EH (cell line): ENCODE data around the gene EPN2.

ENCODE experiments used
- DNase-seq: peaks from one replicate; pipeline ENCODE4 v3.0.0-alpha.2; 2015; ENCODE audit warnings: low read depth

EPN2 gene

DNA sequence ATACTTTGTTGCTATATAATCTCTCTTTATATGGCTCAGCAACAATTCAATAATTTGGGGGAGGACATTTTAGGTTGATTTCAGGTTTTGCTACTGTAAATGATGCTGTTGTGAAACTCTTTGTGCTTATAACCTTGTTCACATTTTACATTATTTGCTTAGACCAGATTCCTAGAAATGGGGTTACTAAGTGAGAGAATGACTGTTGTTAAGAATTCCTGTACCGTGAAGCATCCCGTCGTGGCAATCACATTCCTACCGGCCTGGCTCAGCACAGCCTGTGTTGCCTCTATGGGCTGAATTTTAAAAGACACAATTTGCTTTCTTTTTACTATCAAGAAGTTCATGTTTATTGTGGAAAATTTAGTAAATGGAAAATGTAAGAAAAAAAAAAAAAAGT is 94.0 kb downstream of the EPN2 start:
- peak; percentile 93 for DNase-seq

DNA sequence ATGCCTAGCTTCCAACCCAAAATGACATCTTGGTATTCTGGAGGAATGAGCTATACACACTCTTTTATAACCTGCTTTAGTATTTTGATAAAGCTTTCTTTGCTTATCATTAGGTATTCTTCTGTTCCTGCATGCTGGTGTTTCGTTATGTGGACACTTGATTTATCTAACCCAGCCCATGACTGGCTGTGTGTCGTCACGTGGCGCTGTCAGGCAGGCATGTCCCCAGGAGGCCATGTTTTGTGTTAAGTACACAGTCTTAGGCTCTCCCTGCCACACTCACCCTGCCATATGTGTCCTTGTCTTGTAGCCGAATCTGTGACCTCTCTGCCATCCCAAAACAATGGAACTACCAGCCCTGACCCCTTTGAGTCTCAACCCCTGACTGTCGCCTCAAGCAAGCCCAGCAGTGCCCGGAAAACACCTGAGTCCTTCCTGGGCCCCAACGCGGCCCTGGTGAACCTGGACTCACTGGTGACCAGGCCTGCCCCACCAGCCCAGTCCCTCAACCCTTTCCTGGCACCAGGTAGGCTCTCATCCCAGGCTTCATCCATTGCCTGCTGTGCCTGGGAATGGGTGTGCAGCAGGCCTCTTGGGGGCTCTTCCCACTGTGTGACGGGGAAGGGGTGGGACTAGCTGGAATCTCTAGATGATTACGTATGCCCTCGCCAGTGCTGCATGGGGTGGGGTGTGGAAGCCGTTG is 94.5 kb downstream of the EPN2 start:
- no peak for DNase-seq

DNA sequence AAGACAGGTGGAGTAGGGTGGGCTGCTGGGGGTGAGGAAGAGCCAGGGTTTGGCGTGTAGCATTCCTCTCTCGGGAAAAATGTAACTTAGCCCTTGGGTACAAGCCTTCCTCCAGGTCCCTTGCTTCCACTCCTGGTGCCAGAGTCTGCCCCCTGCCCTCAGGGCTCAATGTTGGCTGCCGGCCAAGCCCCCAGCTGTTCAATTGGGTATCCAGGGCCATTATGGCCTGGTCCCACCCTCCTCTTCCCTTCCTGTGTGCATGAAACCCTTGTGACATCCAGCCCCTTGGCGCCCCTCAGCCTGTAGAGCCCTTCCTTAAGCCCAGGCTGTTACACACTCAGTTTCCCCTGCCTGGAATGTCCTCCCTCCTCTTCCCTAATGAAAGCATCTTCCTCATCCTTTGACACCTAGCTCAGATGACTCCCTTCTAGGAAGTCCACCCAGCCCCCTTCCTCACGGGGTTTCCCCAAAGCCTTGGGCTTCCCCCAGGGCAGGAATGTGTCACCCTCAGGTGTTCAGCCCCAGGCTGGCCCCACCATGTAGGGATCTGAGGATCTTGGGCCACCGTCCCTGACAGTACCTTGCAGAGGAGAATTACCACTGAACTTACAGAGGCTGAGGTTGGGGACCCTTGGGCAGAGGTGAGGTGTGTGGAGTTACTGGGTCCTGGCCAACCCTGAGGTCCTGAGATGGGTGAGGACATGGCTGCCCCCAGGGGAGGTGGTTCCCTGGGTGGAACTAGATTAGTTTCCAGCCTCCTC is 95.4 kb downstream of the EPN2 start:
- peak; percentile 24 for DNase-seq

DNA sequence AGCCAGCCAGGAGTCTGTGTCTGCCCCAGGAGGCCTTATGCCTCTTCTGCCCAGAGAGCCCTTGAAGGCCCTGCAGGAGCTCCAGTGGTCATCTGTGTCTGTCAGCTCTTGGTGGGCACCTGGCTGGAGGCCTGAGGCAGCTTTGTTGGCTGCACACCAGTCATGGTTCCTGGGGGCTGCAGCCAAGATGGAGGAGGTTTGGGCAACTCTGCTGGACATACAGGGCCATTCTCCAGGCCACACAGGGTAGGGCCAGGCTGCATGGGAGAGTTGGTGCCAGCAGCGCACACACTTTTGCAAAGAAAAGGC is 95.9 kb downstream of the EPN2 start:
- DNase-seq, result no peak

DNA sequence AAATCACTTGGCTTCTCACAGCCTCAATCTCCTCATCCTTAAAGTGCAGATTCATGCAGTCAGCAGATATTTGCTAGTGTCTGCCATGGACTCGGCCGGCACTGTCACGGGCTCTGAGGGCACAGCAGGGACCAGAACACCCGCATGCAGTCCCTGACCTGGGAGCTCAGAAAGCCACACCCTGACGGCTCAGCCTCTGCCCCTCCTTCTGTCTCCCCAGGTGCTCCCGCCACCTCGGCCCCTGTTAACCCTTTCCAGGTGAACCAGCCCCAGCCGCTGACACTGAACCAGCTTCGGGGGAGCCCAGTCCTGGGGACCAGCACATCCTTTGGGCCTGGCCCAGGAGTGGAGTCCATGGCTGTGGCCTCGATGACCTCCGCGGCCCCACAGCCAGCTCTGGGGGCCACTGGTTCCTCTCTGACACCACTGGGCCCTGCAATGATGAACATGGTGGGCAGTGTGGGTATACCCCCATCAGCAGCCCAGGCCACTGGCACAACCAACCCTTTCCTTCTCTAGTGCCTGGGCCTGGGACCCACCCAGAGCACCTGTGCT is 96.6 kb downstream of the EPN2 start:
- DNase-seq, result no peak

DNA sequence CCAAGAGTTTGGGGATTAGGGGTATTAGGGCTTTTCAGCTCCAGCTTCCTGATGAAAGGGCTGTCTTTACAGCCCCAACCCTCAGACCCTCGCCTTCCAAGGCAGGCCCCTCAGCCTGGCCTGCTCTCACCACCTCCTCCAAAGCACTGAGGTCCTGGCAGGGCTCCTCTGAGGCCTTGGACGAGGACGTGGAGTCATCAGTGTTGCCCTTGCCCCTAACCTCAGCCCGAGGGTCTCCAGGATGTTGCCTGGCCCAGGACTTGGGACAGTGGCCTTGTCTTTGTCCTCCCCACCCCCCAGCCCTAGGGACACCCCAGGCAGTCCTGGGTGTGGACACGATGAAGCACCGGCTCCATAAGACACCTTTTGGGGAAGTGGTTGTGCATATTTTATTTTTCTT is 97.2 kb downstream of the EPN2 start:
- no peak for DNase-seq

DNA sequence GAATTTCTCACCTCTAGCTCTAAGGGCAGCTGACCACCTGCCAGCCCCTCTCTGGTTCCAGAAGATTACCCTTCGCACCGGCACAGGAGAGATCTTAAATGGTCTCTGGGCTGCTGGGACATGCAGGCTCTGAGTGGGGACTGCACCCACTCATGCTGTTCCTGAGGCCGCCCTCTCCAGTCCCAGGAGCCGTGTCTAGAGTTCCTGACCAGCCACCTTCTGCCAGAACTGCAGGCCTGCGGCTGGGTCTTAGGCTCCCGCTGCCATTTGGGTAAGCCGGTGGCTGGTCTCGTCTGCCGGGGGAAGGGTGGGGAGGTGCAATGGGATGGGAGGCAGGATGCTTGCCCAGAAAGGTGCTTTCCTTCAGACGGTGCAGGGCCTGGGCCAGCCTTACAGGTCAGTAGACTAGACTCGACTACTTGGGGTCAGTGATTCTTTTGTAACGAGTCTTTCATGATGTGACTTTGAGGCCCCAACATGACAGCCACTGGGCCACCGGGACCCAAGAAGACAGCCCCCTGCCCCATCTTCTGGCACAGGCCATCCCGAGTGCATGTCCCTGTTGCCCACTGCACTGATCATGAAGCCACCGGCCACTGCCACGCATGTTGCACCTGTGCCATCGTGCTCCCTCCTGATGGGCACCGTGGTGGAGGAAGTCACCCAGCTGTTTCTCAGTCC is 98.9 kb downstream of the EPN2 start:
- DNase-seq, result no peak

DNA sequence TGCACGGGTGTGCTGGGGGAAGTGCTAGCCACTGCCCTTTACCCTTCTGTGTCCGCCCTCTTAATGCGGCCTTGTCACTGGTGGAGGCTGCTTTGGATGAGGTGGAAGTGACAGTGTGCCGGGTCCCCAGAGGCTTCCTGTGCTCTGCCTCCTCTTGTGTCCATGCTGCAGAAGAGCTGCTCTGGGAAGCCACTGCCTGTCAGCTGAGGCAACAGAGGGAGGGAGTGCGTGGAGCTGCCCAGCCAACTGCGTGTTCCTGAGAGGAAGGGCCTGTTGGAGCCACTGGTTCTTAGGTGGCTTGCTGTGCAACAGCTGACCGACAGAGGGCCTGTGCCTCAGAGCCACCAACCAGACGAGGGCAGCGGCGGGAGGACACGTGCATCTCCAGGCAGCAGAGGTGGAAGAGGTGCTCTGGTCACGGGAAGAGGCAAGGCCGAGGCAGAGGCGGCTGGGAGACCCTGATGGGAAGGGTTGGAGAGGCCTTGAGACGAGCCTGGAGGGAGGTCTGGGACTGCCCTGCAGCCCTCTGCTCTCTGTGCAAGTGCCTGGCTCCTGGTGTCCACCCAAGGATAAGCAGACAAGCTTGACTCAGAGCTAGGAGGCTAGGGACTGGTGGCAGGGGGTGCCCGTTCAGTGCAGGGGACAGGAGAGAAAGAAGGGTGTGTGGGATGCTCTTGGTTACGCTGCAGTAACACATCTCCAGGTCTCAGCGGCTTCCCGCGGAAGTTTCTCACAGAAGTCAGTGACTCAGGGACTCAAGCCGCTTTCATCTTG is 100.0 kb downstream of the EPN2 start:
- no peak for DNase-seq

DNA sequence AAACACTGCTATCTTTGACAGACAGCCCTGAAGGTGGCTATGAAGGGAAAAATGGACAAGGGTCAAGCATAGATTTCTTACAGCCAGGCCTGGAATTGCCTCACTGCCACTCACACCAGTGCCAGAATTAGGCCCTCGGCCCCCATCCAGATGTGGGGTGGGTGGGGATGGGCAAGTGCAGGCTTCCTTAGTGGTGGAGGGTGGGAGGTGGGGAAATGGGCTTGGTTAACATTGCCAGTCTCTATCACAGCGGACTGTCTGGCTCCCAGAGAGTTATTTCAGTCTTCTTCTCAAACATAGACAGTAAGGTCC is 100.5 kb downstream of the EPN2 start:
- DNase-seq, result no peak

DNA sequence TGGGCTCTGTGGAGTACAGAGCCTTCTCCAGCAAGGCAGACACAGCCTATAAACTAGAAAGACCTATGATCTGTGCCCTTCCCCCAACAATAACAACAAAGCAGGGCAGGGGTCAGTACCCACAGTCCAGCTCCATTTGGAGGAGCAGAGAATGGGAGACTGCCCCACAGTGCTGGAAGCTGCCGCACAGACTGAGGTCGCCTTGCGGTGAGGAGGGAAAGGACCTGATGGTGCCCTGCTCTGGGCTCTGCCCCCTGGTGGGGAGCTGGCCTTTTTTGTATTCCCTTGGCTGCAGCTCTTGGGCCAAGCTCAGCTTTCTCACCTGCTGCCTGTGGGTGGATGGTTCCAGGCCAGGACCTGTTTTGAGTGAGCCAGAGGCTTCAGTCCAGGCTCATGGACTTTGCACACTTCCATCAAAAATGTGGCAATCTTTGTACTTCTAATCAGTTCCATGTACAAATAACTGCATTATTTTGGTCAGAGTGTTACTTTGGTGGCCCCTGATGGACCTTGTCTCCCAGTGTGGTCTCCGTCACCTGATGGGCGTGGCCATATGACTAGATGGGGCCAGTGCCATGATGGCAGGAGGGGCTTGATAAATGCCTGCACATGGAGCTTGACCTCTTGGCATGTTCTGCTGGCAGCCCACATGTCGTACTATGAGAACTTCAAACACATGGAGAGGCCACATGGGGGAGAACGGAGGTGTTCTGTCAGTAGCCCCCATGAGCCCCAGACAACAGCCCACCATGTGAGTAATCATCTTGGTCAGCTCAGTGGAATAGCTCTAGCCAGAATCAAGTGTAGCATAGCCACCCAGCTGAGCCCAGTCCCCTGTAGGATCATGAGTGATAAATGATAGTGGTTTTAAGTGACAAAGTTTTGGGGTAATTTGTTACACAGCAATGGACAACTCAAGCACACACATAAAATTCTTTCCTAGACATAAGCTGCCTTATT is 101.1 kb downstream of the EPN2 start:
- peak; percentile 44 for DNase-seq

DNA sequence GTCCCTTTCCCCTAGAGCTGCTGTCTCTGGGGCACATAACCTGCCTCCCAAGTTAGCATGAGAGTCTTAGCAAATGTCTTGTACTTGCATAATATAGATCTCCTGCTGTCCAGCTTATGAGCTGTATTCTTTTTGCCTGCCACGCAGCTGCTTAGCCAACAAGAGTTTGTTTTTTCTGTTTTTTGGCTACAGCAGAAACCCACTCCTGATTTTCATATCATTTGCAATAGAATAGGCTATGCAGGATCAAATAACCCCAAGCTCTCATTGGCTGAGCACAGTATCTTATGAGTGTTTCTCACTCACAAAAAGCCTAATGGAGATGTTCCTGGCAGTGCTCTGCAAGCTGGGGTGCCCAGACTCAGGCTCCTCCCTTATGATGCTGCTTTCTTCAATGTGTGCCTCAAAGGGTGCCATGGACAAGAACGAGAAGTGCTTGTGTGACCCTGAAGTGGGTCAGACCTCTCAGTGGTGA is 102.2 kb downstream of the EPN2 start:
- no peak for DNase-seq

DNA sequence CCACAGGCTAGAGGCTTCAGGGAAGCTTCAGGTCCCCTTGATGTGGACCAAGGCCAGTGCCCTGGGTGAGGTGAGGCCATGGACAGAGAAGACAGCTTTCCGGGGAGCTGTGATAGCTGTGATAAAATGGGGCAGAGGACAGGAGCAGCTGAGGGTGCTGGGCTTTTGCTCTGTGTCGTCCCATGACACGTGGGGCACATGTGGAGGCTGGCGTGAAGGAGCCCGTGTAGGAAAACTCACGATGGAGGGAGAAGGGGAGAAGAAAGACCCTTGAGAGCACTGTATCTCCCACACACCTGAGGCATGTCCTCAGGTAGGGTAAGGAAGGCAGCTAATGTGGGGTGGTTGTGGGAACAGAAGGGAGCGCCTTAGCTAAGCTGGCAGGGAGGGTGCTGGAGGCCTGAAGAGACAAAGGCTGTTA is 104.1 kb downstream of the EPN2 start:
- DNase-seq, result no peak

DNA sequence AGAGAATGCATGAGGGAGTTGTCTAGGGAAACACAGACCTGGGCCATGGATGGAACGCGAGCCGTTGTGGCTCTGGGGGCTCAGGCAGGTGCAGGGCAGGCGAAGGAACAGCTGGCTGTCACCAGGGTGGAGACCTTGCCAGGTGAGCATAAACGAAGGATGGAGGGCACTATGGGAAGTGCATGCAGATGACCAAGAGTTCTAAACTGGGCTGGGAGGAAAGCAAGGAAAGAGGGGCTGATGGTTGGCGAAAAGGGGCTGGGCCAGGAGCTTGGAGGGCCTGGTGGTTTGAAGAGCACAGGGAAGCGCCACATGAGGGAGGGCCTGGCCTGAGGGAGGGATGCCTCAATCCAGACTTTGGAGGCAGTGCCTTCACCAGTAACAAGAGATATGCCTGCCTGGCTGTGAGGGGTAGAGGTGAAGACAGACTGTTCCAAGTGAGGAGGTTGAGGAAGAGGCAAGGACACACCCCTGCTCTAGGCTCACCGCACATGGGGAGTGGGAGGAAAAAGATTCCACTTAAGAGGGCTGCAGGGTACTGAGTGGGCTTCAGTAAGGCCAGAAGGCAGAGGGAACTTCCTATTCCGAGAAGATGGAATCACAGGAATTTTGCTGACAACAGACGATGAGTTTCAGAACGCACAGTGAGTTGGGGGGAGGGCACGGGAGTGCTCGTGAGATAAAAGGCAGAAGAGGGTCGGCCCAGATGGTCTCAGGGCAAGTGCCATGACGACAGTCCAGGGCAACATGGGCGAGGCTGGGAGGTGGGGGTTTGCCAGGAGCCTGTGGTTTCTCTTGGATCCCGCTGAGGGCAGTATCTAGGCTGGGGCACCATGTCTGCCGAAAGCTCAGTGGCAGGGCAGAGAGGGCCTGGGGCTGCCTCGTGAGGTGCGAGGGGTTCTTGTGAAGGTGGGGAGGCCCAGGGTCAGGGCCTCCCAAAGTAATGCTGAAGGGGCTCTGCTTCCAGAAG is 104.8 kb downstream of the EPN2 start:
- peak; percentile 46 for DNase-seq

DNA sequence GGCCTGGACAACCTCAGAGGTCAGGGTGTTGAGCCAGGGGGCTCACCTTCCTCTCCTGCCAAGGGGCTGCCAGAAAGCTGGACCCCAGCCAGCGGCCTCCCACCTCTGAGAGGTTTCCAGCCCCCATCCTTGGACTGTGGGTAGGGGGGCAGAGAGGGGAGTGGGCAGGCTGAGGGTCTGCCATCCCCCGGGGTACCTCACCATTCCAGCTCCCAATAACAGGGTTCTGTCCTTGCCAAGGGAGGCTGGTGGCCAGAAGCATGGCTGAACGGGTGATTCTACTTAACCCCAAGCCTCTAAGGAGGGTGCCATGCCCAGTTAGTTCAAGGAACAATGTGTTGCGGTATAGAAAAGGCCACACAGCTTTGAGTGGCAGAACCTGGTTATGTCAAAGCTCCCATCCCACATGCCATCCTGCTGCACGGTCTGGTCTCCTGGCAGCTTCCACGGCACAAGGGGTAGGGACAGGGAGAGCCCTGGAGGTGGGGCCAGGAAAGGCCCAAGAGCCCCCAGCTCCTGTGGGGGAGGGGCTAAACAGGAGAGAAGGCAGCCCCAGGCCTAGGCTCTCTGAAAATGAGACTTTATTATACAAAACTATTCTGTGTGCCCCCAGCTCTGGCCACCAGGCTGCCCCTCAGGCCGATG is 105.6 kb downstream of the EPN2 start:
- no peak for DNase-seq

DNA sequence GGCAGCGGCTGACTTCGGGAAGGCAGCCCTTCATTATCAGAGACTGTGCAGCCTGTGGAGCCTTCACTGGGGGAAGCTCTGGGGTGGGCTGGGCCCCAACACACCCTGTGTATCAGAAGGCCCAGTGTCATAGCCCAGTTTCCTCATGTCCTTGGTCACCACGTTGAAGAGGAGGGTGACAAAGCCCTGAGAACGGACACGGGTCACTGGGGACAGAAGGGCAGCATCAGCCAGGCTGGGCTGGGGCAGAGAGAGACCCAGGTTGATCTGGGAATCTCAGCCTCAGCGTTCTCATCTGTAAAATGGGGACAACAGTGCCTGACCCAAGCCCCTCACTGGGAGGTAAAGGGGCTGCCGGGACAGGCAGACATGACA is 106.1 kb downstream of the EPN2 start:
- no peak for DNase-seq

DNA sequence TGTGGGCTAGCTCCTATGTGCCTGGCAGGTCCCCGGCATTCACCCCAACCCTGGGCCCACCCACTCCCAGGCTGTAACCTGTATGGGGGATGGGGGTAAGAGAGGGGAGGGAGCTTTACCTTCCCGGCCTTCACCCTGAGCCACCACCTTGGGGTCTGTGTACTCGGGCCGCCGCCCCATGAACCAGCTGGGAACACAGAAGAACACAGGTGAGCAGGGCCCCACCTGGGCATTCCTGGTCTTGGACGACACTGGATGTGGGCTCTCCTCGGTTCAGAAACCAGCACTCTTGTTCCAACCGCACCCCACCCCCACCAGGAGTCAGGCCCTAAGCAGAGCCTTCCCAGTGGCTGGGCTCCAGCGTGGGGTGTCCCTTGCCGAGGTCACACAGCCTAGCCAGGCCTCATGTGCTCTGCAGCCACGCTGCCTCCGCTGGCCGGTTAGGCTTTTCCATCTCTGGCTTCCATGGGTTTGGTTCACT is 106.5 kb downstream of the EPN2 start:
- no peak for DNase-seq

DNA sequence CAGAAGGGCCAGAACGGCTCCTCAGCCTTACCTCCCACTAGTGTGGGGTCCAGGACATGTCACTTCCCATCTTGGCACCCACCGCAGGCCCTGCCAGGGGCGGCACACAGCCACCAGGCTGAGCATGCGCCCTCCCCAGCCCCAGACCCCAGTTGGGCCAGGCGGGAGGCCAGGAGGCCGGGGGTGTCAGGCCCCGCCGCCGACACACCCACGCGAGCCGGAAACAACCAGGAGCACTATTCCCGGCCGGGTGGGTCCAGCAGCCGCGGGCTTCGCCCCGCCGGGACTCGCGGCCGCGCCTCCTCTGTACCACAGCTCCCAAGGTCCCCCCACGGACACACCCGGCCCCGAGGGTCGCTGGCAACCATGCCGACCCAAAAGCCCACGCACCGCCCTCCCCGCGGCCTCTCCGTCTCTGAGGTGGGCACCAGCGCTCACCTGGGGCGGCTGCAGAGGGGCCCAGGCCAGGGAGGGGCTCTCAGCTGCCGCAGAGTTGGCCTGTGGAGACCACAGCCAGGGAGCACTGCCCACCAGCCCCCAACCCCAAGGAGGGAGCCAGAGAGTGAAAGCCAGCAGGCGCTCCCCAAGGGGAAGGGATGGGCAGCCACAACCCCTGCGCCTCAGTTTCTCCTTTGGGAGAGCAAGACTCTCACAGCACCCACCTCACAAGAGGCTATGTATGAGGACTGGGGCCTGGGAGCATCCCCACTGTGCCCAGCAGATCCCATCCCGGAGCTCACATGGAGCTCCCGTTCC is 107.3 kb downstream of the EPN2 start:
- no peak for DNase-seq

DNA sequence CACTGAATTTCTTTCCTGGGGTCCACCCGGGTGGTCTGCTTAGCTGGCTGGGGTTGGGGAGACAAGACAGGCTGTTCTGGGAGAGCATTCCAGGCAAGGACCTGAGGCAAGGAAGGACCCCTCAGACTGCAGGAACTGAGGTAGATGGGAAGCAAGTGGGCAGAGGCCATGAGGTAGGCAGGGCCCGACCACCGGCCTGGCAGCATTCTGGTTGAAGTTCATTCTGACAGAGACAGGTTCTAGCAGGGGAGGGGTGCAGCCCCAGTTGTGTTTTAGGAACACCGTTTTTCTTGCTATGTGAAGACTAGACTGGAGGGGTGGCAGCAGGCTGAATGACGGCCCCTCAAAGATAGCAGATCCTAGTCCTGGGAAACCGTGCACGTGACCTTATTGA is 107.9 kb downstream of the EPN2 start:
- DNase-seq, result no peak
